HTR-8/SVneo (cell line): ENCODE measurements around the gene ANGPTL8.
A peak's percentile ranks its signal among the peaks of the same experiment; 100 is the strongest.

Experiments used
- DNase-seq: peaks from one replicate; pipeline ENCODE4 v3.0.0; 2011; ENCODE audit warnings: low spot score, mixed read lengths; ENCODE audit not compliant: insufficient read length
- FAIRE-seq: peaks from 2 replicates; lab custom pipeline; 2011; peaks lifted over from hg19 to GRCh38; lab: Jason Lieb, UNC

ANGPTL8 gene

DNA sequence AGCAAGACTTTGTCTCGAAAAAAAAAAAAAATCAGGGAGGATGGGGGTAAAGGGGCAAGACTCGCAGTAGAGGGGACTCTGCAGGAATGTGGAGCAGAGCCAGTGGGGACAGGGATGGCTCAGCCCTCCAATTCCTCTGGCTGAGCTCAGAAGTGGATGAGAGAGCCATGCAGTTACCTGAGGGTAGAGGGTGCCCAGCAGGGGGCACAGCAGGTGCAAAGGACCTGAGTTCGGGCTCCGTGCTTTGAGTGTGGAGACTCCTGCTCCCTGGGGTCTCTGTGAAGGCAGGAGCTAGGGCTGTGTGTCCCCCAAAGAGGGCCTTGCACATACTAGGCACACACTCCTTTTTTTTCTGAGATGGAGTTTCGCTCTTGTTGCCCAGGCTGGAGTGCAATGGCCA lies 15.2 kb downstream of the ANGPTL8 start:
- FAIRE-seq, result no peak
- no peak for DNase-seq

DNA sequence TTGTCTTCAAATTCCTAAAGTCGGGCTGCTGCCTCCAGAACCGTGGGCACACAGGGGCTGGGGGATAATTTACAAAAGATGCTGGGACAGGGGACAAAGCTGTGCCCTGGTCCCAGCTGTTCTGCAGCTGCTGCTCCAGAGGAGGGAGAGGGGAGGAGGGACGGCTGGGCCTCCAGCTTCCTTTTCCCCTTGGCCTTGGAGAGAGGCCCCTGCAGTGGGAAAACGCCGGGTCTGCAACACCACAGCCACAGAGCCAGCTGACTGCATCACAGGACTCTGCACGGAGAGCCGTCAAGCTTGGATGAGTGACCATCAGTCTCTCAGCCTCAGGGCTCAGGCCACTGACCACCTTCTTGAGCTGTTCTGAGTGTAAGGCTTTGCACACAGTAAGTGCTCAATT lies 16.8 kb downstream of the ANGPTL8 start:
- DNase-seq (no peak), FAIRE-seq (no peak)

DNA sequence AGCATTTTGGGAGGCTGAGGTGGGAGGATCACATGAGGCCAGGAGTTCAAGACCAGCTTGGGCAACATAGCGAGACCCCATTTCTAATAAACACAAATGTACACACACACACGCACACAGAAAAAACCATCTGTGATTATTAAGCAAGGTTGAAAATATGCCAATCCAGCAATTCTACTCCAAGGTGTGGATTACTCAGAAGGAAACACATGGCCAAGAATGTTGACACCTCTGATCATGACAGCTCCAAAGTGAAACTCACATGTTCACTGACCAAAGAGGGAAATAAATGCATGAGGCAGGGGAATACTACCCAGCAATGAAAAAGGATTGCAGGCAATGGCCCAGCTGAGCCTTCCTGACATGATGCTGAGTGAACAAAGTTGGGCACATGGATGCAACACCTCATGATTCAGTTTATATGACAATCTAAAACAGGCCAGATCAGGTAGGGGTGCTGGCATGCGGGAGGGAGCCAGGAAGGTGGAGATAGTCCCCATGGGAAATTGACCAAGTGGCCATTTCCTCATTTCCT lies 18.5 kb downstream of the ANGPTL8 start:
- FAIRE-seq (no peak), DNase-seq (no peak)

DNA sequence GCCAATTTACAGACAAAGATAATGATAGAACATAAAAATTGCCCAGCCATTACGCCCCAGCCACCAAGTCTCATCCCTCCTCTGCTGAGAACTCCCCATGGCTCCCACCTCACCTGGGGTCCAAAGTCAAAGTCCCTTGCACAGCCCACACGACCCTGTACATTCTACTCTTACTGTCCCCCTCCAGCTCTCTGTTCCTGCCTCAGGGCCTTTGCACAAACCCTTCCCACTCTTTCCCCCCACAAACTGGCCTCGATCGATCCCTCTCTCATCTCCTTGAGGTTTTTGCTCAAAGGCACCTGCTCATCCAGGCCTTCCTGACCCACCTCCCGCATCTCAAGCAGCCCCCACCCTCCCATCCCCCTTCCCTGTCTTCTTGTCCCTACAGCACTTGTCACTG lies 21.6 kb downstream of the ANGPTL8 start:
- DNase-seq (no peak), FAIRE-seq (no peak)

DNA sequence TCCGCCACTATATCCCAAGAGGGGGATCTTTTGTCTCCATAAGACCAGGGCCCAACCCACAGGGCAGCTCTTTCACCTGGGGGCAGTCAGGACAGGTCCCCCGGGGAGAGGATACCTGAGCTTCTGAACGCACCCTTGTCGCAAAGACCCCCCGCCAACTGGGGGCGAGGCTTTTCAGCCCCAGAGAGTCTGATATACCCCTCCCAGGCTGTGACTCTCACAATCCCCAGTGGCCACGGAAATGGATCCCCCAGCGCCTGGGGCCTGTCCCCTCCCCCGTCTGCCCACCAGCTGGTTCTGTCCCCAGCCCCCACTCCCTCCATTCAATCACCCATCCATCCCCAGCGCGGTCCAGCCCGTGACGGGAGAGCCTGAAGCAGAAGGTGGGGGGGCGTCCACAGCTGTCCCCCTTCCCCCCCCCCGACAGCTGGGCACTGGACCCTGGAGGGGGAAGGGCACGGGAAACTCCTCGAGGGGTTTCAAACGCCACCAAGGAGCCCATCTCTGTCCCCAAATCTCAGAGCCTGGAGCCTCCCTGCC lies 22.1 kb downstream of the ANGPTL8 start:
- no peak for DNase-seq
- FAIRE-seq, result no peak

DNA sequence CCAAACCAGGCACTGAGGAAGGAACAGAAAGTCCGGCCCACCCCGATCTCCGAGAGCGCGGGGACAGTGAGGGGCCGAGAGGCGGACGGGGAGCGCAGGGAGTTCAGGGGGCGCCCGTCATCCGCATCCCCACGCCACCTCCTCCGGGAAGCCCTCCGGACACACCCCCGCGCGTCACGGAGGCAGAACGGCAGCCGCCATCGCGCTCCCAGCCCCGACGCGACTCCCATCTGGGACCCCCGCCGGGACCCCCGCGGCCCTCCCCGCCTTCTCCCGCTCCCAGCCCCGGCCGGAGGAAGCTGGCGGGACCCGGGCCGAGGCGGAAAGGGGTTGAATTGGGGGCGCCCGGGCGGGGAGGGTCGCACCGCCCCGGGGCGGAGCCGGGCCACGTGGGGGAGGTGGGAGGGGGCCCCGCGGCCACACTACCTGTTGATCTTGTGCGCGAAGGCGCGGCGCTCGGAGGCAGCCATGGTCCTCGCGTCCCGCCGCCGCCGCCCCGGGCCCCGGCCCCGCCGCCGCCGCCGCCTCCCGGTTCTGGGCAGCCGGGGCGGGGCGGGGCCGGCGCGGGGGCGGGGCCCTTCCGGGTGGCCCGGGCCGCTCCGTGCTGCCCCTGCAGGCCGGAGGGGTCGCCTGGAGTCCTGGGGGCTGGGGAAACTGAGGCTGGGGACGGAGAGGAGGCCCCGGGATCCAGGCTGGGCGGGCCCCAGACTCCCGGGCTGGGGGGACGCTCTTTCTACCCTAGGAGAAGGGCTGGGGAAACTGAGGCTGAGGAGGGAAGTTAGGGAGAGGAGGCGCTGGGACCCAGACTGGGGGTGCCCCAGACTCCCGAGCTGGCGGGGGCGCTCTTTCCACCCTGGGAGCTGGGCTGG lies 22.8 kb downstream of the ANGPTL8 start, which contains the start of gene DOCK6:
DOCK6 (minus strand) TSS at position 554 of the 869 bp plus-strand sequence; CDS start at position 470, 84 bp downstream.
- FAIRE-seq, result no peak
- DNase-seq, result peak; percentile 41

DNA sequence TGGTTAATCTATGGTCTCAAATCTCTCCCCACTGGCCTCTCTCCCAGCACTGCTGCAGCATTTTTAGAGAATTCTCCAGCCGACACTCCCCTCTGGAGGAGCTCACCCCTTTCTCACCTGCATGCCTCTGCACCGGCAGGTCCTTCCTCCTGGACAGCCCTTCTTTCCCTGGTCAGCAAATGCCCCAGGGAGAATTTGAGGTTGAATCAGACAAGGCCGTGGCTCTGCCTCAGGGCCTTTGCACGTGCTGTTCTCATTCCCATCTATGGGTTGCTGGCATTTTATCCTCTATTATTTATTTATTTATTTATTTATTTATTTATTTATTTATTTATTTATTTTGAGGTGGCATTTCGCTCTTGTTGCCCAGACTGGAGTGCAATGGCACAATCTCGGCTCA lies 24.3 kb downstream of the ANGPTL8 start:
- FAIRE-seq, result no peak
- no peak for DNase-seq

DNA sequence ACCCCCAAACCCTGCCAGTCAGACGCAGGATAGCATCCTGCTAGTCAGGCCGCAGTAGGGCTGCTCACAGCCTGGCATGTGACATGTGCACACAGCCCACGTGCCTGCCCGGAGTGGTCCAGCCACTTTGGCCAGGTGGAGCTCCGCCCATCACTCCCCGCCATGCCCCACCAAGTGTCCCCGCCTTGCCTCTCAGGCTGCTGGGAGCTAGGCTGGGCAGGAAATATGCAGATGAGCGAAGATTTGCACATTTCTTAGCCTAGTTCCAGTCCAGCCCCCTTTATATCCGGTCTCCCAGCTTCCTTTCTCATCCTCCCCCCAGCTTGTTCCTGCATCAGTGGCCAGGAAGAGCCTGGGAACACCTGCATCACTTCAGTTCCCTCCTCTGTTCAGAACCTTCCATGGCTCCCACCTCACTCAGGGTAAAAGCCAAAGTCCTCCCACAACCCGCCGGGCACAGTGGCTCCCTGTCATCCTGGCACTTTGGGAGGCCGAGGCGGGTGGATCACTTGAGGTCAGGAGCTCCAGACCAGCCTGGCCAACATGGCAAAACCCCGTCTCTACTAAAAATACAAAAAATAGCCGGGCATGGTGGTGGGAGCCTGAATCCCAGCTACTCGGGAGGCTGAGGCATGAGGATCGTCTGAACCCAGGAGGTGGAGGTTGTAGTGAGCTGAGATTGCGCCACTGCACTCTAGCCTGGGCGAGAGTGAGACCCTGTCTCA lies 25.2 kb downstream of the ANGPTL8 start:
- DNase-seq (no peak), FAIRE-seq (no peak)

DNA sequence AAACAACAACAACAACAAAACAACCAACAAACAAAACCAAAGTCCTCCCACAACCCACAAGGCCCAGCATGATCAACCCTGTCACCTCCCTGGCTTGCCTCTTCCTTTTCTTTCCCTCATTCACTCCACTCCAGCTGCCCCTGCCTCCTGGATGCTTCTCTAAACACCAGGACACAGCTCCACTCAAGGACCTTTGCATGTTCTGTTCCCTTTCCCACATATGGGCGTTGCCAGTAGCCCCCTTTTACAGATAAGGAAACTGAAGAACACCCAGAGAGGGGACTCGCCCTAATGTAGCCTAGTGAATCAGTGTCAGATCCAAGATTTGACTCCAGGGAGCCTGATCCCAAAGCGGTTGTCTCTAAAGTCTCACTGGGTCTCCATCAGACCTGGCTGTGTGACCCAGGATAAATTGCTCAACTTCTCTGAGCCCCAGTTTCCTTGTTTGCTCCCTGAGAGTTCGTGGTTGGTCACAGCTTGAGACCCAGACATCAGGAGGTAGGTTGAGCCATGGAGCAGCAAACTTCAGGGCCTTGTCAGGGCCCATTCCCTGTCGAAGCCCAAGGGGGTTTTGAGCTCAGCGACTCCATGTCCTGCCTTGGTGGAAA lies 25.9 kb downstream of the ANGPTL8 start:
- DNase-seq, result no peak
- no peak for FAIRE-seq

DNA sequence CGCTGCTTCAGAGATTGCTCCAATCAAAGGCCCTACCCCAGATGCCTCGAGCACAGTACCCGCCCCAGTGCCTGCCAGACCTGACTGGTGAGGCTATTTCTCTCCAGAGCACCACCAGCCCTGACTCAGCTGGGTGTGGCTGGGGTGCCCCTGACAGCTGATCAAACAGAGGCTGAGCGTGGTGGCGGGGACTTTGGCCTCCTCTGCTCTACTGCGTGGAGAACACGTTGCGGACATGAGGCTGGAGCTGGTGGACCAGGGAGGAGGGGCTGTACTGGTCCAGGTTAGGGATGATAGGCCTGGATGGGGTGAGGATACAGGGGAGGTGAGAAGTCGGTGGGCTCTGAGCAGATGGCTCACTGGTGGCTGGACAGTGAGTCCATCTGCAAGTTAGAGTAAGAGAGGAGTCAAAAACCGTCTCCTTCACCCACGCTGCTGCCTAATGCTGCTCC lies 26.4 kb downstream of the ANGPTL8 start:
- DNase-seq (no peak), FAIRE-seq (no peak)

DNA sequence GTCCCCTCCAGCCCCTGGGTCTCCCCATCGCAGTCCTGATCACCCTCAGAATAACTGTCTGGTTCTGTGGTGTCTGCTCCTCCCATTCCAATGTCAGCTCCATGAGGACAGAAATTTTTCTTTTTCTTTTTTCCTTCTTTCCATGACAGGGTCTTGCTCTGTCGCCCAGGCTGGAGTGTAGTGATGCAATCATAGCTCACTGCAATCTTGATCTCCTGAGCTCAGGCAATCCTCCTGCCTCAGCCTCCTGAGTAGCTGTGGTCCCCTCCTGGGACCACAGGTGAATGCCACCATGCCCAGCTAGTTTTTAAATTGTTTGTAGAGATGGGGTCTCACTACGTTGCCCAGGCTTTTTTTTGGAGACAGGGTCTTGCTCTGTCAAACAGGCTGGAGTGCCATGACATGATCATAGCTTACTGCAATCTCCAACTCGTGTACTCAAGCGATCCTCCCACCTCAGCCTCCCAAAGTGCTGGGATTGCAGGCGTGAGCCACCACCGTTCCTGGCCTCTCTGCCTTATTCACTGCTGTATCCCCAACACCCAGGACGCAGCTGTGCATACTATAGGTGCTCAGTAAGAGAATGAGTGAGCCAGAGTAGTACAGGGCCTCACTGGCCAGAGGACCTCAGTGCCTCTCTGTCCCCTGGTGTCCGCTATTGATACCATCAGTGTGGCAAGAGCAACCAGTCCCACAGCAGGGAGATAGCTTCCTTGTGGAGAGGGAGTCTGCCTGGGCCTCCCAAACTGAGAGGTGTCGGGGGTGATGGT lies 28.1 kb downstream of the ANGPTL8 start:
- no peak for DNase-seq
- FAIRE-seq, result no peak

DNA sequence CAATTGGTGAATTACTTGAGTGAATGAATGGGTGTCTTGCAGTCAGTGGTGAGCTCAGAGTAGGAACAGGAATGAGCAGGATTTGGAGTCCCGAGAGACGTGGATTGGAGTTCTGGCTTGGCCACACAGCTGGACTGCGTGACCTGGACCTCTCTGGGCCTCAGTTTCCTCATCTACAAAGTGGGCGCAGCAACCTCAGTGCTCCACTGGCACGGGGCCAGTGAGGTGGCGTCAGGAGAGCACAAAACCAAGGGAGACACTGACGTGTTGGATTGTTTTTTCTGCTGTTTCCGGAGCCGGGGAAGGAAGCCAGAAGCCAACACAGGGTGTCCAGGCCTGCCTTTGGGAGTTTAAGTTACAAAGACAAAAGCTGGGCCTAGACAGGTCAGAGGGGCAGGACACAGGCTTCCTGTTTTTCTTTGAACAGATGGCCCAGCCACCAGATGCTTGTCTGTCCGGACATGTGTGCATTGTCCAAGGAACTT lies 29.4 kb downstream of the ANGPTL8 start:
- DNase-seq (no peak), FAIRE-seq (no peak)

DNA sequence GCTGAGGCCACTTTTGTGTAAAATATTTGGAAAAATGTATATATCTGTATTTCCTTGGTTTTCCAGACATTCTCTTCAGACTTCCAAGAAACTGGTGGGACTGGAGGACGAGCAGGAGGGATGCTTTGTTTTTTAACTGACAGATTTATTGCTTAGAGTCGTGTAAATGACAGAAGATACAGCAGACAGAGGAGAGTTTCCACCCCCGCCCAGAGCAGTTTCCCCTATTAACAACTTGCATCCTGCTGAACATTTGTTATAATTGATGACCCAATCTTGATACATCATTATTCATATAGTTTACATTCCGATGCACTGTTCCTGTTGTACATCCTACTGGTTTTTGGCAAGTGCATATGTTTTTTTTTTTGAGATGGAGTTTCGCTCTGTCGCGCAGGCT lies 30.0 kb downstream of the ANGPTL8 start:
- DNase-seq, result no peak
- no peak for FAIRE-seq

DNA sequence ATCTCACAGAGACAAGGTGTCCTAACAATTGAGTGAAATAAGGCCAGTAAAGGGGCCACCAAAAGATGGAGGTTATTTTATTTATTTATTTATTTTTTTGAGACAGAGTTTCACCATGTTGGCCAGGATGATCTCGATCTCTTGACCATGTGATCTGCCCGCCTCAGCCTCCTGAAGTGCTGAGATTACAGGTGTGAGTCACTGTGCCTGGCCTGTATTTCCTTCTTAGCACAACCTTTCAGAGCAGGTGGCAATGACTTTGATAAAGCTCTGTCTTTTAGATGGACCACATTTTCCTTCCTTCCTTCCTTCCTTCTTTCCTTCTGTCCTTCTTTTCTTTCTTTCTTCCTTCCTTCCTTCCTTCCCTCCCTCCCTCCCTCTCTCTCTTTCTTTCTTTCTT lies 33.9 kb downstream of the ANGPTL8 start:
- DNase-seq, result no peak

DNA sequence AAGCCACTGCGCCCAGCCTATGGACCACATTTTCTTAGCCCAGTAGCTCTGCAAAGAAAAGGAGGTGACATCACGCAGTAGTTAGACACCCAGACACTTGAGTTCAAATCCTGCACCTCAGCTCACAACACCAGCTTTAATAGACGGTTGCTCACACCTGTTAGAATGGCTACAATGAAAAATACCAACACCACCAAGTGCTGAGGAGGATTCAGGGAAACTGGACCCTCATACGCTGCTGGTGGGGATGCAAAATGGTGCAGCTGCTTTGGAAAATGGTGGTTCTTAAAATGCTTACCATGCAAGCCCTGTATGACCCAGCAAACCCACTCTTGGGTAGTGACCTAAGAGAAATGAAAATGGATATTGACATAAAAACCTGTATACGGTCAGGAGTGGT lies 34.6 kb downstream of the ANGPTL8 start:
- FAIRE-seq, result no peak
- DNase-seq, result no peak

More for the DNA sequence above, 33.9 kb downstream of the ANGPTL8 start:
- FAIRE-seq, result no peak

DNA sequence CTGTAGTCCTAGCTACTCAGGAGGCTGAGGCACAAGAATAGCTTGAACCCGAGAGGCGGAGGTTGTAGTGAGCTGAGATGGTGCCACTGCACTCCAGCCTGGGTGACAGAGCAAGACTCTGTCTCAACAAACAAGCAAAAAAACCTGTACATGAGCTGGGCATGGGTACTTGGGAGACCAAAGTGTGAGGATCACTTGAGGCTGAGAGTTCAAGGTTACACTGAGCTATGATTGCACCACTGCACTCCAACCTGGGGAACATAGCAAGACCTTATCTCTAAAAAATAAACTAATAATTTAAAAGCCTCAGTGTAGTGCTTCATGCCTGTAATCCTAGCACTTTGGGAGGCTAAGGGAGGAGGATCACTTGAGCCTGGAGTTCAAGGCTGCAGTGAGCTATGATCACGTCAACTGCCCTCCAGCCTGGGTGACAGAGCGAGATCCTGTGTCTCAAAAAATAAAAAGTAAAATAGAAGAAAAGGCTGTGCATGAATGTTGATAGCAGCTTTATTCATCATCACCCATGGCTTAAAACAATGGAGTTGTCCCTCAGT lies 35.2 kb downstream of the ANGPTL8 start:
- DNase-seq, result no peak
- no peak for FAIRE-seq

DNA sequence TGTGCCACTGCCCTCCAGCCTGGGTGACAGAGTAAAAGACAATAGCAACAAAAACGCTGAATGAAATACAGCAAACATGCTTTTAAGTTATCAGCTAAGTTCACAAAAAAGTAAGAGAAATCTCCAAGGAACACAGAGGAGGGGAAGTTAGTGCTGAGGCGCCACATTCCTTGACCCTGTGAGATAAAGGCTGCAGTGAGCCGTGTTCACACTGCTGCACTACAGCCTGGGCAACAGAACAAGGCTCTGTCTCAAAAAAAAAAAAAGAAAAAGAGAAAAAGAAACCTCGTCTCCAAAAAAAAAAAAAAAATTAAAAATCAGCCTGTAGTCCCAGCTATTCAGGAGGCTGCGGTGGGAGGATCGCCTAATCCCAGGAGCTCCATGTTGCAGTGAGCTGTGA lies 39.3 kb downstream of the ANGPTL8 start:
- DNase-seq (no peak), FAIRE-seq (no peak)

DNA sequence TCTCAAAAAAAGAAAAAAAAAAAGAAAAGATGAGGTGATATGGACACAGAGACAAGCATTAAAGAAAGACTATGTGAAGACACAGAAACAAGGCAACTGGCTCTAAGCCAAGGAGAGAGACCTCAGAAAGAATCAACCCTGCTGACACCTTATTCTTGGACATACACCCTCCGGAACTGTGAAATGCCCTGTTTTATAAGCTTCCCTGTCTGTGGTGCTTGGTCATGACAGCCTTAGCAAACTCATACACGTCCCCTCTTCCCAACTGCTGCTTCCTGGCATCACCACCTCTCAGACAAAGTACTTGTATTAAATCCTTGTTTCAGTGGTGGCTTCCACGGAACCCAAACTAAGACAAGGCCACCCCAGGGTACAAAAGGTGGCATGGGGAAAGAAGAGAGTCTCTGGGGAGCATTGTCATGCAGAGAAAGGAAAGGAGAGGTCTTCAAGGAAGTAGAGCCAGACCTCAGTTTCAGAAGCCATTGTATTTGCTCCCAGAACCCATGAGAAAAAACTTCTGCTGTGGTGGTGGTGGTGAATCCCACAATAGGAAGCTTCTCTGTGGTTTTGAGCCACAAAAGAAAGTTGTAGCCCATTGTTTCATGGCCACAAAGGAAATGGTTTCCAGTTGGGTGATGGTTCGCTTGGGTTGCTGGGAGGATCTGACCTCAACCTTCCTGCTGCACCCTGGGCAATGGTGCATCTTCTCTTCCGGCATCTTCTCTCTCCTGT lies 40.3 kb downstream of the ANGPTL8 start:
- no peak for FAIRE-seq
- DNase-seq, result no peak
